Measurements from ENCODE around the gene MEGF6.

The MEGF6 gene

GRCh38 chr1:3469849-3470649 is 141.3 kb downstream of the MEGF6 start:
- DNase-seq (ENCODE audit: low spot score): no peak

GRCh38 chr1:3469104-3469848 is 142.0 kb downstream of the MEGF6 start:
- no peak for DNase-seq (ENCODE audit: low spot score)

GRCh38 chr1:3468236-3469103 is 142.8 kb downstream of the MEGF6 start:
- no peak for DNase-seq (ENCODE audit: low spot score)

GRCh38 chr1:3467096-3468036 is 143.9 kb downstream of the MEGF6 start:
- no peak for DNase-seq (ENCODE audit: low spot score)

GRCh38 chr1:3466366-3467075 is 144.8 kb downstream of the MEGF6 start:
- no peak for DNase-seq (ENCODE audit: low spot score)

GRCh38 chr1:3465935-3466321 is 145.4 kb downstream of the MEGF6 start:
- no peak for DNase-seq (ENCODE audit: low spot score)

- DNase-seq (ENCODE audit: low spot score): no peak
Measured at GRCh38 chr1:3465091-3465934, 146.0 kb downstream of the MEGF6 start.

- DNase-seq (ENCODE audit: low spot score): no peak
Measured at GRCh38 chr1:3464649-3465025, 146.7 kb downstream of the MEGF6 start.

- no peak for DNase-seq (ENCODE audit: low spot score)
Measured at GRCh38 chr1:3463891-3464648, 147.2 kb downstream of the MEGF6 start.

- DNase-seq (ENCODE audit: low spot score): no peak
Measured at GRCh38 chr1:3463408-3463863, 147.9 kb downstream of the MEGF6 start.

GRCh38 chr1:3463013-3463385 is 148.3 kb downstream of the MEGF6 start:
- DNase-seq (ENCODE audit: low spot score): no peak

- DNase-seq (ENCODE audit: low spot score): no peak
Measured at GRCh38 chr1:3462356-3463012, 148.8 kb downstream of the MEGF6 start.

GRCh38 chr1:3461934-3462275 is 149.4 kb downstream of the MEGF6 start:
- DNase-seq (ENCODE audit: low spot score): no peak

- DNase-seq (ENCODE audit: low spot score): no peak
Measured at GRCh38 chr1:3461238-3461933, 149.9 kb downstream of the MEGF6 start.

GRCh38 chr1:3460672-3461131 is 150.6 kb downstream of the MEGF6 start:
- no peak for DNase-seq (ENCODE audit: low spot score)

GRCh38 chr1:3459940-3460671 is 151.2 kb downstream of the MEGF6 start:
- DNase-seq (ENCODE audit: low spot score): no peak

Data from putamen (tissue), 1 donor.